ENCODE measurements around the gene OR4B1. TPM values are rescaled to one million over a fixed set of nuclear protein-coding genes. Genes with fewer than 3 reads are reported as not detected.

Gene OR4B1, protein sequence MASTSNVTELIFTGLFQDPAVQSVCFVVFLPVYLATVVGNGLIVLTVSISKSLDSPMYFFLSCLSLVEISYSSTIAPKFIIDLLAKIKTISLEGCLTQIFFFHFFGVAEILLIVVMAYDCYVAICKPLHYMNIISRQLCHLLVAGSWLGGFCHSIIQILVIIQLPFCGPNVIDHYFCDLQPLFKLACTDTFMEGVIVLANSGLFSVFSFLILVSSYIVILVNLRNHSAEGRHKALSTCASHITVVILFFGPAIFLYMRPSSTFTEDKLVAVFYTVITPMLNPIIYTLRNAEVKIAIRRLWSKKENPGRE
- not detected in 2 replicates for total RNA-seq (2022)
- not detected for Bru-seq, nascent RNA
- BruChase-seq, experiment 1, labeled RNA remaining after a 6-hour chase = not detected
- BruChase-seq, experiment 2, labeled RNA remaining after a 2-hour chase = not detected
- long read RNA-seq = 0 reads

DNA sequence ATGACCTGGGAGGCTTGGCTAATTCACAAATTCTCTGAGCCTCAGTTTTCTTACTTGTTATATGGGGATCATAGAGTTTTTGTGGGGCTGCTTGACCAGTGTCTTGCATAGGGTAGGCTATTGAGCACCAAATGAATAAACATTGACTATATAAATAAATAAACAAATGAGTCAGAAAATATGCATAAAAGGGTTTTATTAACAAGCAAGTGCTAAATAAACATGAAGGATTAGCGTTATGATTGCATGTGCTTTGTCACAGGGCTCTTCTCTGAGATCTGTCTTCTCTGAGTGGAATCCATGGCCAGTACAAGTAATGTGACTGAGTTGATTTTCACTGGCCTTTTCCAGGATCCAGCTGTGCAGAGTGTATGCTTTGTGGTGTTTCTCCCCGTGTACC lies at the start of gene OR4B1:
OR4B1 (plus strand) TSS at position 301 of the 400 bp plus-strand sequence; CDS start at position 301, 0 bp downstream.
- Mint-ChIP-seq H3K36me3 (ENCODE audit: insufficient read depth, unreplicated experiment) (no peaks in the 10 kb centered on the region), H3K9me3 (ENCODE audit: unreplicated experiment) (peaks cover 6% of the 10 kb centered on the region), H3K27ac (ENCODE audit: low read depth, unreplicated experiment) (no peak within 1 kb of the TSS), H3K27me3 (ENCODE audit: insufficient read depth, unreplicated experiment) (no peaks in the 10 kb centered on the region), H3K4me3 (ENCODE audit: unreplicated experiment) (no peak within 1 kb of the TSS), H3K4me1 (ENCODE audit: insufficient read depth, unreplicated experiment) (no peaks in the 10 kb centered on the region)
- CTCF ChIA-PET = no interaction called here
- intact Hi-C loops (cut with micrococcal nuclease) = no loop called here
- no peak for DNase-seq (ENCODE audit: unreplicated experiment)
- TF ChIP-seq, protein P1, sequence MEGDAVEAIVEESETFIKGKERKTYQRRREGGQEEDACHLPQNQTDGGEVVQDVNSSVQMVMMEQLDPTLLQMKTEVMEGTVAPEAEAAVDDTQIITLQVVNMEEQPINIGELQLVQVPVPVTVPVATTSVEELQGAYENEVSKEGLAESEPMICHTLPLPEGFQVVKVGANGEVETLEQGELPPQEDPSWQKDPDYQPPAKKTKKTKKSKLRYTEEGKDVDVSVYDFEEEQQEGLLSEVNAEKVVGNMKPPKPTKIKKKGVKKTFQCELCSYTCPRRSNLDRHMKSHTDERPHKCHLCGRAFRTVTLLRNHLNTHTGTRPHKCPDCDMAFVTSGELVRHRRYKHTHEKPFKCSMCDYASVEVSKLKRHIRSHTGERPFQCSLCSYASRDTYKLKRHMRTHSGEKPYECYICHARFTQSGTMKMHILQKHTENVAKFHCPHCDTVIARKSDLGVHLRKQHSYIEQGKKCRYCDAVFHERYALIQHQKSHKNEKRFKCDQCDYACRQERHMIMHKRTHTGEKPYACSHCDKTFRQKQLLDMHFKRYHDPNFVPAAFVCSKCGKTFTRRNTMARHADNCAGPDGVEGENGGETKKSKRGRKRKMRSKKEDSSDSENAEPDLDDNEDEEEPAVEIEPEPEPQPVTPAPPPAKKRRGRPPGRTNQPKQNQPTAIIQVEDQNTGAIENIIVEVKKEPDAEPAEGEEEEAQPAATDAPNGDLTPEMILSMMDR (IDR thresholded peaks at IDR 0.05; ENCODE audit: unreplicated experiment) = no peak
- no TSS peak for BruUV-seq (replicated peaks)
- POLR2A ChIA-PET = no interaction called here

DNA sequence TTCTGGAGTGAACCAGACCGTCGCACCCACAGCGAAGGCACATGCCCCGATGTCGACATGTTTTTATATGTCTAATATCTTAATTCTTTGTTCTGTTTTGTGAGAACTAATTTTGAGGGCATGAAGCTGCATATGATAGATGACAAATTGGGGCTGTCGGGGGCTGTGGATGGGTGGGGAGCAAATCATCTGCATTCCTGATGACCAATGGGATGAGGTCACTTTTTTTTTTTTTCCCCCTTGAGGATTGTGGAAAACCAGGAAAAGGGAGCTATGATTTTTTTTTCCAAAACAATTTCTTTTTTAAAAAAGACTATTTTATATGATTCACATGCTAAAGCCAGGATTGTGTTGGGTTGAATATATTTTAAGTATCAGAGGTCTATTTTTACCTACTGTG lies 49.2 kb upstream of the OR4B1 start:
- intact Hi-C loops (cut with micrococcal nuclease) = no loop called here
- CTCF ChIA-PET = no interaction called here
- no peak for DNase-seq (ENCODE audit: unreplicated experiment)

DNA sequence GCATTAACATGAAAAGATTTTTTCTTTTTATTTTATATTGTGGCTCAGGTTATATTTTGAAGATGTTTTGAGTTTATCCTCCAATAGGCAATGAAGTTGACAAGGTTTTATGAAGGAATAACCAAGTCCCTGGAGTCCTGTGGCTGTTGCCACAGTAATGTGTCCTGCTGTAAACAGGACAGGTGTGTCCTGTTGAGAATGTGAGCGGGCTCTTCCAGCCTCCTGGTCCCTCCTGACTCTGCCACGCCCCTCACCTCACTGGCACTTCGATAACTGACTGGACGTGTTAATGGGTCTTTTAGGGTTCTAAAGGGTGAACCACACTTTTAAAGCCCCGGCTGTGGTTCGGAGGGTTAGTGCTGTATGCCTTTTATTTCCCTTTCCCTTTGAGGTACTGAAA lies 47.8 kb upstream of the OR4B1 start:
- Mint-ChIP-seq H3K9me3 (ENCODE audit: unreplicated experiment) (no peaks in the 10 kb centered on the region), H3K4me3 (ENCODE audit: unreplicated experiment) (no peak overlapping the region), H3K27me3 (ENCODE audit: insufficient read depth, unreplicated experiment) (no peaks in the 10 kb centered on the region), H3K36me3 (ENCODE audit: insufficient read depth, unreplicated experiment) (no peaks in the 10 kb centered on the region), H3K27ac (ENCODE audit: low read depth, unreplicated experiment) (no peak overlapping the region), H3K4me1 (ENCODE audit: insufficient read depth, unreplicated experiment) (no peaks in the 10 kb centered on the region)
- CTCF ChIA-PET = interaction anchor here (0.6 kb wide), 1 partner anchor 139 kb away, joined by 3 read pairs; no protein-coding TSS in a partner anchor
- TF ChIP-seq, protein P1 (IDR thresholded peaks at IDR 0.05; ENCODE audit: unreplicated experiment) = no peak
- POLR2A ChIA-PET = no interaction called here
- no peak for DNase-seq (ENCODE audit: unreplicated experiment)
- intact Hi-C loops (cut with micrococcal nuclease) = no loop called here
- no TSS peak for BruUV-seq (replicated peaks)

More for the DNA sequence above, 49.2 kb upstream of the OR4B1 start:
- TF ChIP-seq, protein P1 (IDR thresholded peaks at IDR 0.05; ENCODE audit: unreplicated experiment) = no peak
- BruUV-seq (replicated peaks) = no TSS peak
- Mint-ChIP-seq H3K36me3 (ENCODE audit: insufficient read depth, unreplicated experiment) (no peaks in the 10 kb centered on the region), H3K9me3 (ENCODE audit: unreplicated experiment) (no peaks in the 10 kb centered on the region), H3K4me3 (ENCODE audit: unreplicated experiment) (no peak overlapping the region), H3K4me1 (ENCODE audit: insufficient read depth, unreplicated experiment) (no peaks in the 10 kb centered on the region), H3K27me3 (ENCODE audit: insufficient read depth, unreplicated experiment) (no peaks in the 10 kb centered on the region), H3K27ac (ENCODE audit: low read depth, unreplicated experiment) (no peak overlapping the region)
- POLR2A ChIA-PET = interaction anchor here (1.1 kb wide), 1 partner anchor 10 kb away, joined by 3 read pairs; no protein-coding TSS in a partner anchor

DNA sequence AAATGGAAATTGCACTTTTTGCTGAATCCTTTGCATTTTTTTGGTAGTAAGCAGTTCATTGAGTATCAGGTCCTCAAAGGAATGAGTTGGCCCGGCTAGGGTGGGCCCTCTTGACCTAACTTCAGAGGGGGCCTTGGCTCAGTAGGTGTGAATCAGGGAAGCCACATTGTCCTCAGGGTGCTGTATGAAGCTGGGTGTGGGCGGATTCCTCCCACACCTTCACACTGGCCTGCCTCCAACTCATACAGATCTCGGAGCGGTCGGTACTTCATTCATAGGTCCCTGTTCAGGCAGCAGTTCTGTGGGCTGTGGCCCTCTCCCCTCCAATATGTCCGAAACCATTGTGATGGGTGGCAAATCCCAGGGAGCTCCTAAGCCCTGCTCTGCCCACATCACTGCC lies 47.4 kb upstream of the OR4B1 start:
- ChIA-PET POLR2A (interaction anchor here (0.7 kb wide), 1 partner anchor 114 kb away, joined by 3 read pairs; no protein-coding TSS in a partner anchor), CTCF (interaction anchor here (0.6 to 1.2 kb wide), 2 partner anchors 14 to 139 kb away, joined by 3 to 5 read pairs; no protein-coding TSS in a partner anchor)
- H3K27ac Mint-ChIP-seq (ENCODE audit: low read depth, unreplicated experiment) = no peak overlapping the region
- H3K9me3 Mint-ChIP-seq (ENCODE audit: unreplicated experiment) = no peaks in the 10 kb centered on the region
- intact Hi-C loops (cut with micrococcal nuclease) = no loop called here
- H3K36me3 Mint-ChIP-seq (ENCODE audit: insufficient read depth, unreplicated experiment) = no peaks in the 10 kb centered on the region
- H3K27me3 Mint-ChIP-seq (ENCODE audit: insufficient read depth, unreplicated experiment) = no peaks in the 10 kb centered on the region
- no peak for DNase-seq (ENCODE audit: unreplicated experiment)
- no peak overlapping the region for H3K4me3 Mint-ChIP-seq (ENCODE audit: unreplicated experiment)
- no TSS peak for BruUV-seq (replicated peaks)
- TF ChIP-seq, protein P1 (IDR thresholded peaks at IDR 0.05; ENCODE audit: unreplicated experiment) = no peak
- no peaks in the 10 kb centered on the region for H3K4me1 Mint-ChIP-seq (ENCODE audit: insufficient read depth, unreplicated experiment)

Measured in MCF 10A (cell line).